CD4-positive, alpha-beta T cell treated with Interleukin-6 for 4 hours (primary cell): Measurements from ENCODE around the gene SFXN5.
"Not testable (repeated sequence)": the region's sequence is repeated elsewhere in the genome, so short reads cannot be mapped to it uniquely, and the experiment has no call there.

Experiments used
- DNase-seq: peaks from one replicate; pipeline ENCODE4 v3.0.0-alpha.2; 2020; ENCODE audit warnings: mixed read lengths

SFXN5 gene

DNA sequence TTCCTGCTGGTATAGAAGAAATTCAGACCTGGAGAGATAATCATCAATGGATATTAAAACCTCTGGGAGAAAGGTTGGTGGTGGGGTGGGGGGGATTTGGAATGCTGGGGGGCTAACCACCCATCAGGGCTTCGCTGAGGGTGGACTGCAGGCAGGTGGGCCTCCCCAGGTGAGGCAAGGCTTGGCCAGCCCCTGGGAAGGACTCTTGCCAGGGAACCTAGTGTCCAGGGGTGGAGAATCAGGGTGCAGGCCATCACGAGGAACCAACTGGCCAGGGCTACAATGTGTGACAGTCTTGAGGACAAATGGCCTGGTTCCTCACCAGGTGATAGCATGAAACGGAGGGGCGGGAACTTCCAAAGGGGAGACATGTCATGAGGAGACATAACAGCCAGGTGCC lies 29.4 kb upstream of the SFXN5 start:
- DNase-seq: no peak

DNA sequence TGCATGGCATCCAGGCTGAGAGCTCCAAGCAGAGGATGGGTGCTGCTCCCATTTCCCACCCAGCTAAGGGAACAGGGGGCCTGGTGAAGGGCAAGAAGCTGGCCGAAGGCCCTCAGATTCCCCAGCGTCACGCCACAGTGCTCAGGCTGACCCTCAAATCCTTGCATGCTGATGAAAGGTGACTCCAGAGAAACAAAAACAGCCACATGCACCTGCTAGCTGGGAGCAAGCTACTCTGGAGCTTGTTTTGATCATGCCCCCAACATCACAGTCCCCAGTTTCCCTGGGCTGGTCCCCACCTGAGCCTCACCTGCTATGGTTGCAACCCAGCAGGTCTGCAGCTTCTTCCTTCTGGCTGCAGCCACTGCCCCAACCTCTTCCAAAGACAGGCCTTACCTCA lies 28.0 kb upstream of the SFXN5 start:
- no peak for DNase-seq

DNA sequence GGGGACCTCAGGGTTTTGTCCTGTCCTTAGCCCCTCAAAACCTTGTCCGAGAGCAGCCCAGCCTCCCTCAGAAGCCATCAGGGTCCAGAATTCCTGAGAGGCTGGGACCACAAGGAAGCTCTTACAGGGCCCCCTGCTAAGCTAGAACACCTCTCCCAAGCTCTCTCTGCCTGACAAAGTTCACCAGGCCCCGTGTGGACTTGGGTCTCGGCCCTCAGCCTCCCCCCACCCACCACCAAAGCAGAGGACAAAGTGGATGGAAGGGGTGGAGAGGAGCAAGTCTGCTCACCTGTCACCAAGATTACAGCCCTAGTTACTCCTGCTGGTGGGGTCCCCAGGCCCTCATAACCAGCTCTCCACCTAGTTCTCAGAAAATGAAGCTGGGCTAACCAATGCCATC lies 24.4 kb upstream of the SFXN5 start:
- no peak for DNase-seq

DNA sequence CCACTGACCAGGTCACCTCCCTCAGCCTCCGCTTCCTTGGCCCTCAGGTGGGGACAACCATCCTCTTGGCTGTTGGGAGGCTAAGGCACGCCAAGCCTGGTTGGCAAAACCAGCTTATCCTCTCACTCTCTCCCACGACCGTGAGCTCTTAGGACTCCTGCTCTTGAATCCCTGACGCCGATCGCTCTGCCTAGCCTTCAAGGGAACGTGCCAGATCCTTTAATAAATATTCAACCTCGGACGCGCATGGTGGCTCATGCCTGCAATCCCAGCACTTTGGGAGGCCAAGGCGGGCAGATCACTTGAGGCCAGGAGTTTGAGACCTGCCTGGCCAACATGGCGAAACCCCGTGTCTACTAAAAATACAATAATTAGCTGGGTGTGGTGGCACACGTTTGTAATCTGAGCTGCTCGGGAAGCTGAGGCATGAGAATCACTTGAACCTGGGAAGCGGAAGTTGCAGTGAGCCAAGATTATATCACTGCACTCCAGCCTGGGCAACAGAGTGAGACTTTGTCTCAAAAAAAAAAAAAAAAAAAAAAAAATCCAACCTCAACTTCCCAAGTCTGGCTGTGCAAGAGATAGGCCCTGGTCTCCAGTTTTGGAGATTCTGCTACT lies 22.2 kb upstream of the SFXN5 start:
- DNase-seq: not testable (repeated sequence)

DNA sequence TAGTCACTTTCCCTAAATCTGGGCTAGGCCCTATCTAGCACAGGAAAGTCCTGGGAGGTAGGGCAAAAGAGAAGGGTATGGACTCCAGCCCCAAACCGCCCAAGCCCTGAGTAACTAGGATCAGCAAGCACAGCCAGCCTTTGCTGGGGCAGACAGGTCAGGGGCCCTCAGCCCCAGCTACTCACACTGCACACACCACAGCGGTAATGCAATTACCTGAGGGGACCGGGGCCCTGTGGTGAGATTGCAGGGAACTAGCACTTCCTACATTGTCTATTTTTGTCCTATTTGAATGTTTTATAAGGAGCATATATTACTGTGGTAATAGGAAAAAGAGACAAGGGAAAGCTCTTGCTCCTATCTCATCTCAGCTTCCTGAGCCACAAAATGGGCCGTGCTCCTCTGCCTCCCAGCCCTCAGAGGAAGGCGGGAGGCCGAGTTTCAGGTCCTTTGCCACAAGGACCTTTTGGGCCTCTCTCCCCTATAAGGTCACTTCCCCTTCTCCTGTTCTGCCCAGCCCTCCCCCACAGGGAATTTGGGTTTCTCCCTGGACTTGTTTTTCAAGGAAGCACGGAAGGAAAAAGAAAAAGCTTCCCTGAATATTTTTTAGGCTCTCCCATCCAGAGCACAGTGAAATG lies 20.8 kb upstream of the SFXN5 start:
- no peak for DNase-seq

DNA sequence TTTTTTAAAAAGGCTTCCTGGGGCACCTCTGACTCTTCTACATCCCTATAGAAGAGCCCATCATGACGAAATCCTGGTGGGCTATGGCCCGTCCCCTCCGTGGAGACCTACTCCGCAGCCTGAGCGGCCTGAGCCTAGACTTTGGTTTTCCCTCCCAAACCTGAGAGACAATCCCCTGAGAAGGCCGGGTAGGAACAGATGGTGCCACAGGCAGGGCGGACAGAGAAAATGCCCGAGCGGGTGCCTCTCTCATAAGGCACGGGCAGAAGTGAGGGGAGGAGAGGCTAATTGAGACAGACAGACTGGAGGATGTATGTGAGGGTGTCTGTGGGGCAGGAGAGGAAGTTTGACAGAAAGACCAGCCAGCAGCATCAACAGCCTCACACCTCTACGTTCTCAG lies 20.2 kb upstream of the SFXN5 start:
- DNase-seq: no peak

DNA sequence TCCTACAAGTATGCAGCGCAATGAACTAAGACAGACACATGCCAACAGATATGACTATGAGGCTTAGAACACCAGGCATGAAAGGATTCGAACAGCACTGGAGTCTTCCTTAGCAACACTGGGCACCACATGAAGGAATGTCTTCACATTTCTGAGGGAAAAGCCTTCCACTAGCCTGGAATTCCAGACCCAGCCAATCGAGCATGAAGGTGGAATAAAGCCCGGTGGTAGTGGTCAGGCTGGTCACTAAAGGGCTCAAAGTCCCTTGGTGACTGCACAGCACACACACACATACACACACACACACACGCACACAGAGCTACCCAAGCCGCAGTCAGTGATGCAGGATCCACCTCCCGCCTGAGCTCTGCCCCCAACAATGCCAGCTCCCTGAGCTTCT lies 19.7 kb upstream of the SFXN5 start:
- no peak for DNase-seq

DNA sequence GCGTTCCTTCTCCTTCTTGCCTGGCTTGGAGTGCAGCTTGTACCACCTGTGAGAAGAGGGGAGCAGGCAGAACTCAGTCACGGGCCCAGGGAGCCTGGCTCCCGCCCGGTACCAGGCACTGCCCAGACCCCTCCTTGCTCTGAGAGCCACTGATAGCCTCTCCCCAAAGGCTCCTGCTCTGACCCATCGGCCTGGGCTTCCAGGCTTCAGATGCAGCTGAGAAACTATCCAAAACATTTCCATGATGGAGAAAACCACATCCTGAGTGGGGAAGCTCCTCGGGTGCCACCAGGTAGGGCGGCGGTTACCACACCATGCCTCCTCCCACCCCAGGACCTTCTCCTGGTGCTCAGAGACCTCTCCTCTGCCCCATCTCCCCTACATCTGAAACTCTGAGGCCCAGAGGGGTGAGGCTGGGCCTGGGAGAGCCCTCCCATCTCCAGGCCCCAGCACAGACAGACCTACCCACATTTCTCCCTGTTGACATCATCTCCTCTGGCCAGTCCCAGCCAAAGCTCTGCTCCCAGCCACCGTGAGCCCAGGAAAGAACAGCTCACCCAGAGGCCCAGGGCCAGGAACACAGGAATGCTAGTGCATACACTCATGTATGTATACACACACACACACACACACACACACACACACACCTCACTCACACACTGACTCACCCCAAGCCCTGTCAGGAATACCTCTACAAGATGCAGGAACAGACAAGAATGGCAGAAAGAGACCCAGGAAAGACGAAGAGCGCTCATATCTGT lies 17.9 kb upstream of the SFXN5 start:
- no peak for DNase-seq

DNA sequence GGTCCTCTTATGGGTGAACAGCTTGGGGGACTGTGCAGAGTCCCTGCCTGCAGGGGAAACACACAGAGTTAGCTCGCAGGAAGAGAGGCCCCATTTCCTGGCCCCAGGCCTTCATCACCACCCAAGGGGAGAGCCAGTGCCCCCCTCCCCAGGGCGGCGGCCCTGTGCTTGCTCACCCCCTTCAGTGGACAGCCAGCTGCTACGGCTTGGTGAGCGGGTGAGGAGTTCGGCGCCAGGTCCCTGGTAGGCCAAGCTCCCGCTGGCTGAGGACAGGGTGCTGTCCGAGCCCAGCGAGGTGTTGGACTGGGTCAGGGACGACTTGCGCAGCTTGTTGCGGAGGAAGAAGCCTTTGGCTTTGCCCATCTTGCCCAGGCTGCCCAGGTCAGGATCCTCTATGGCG lies 17.2 kb upstream of the SFXN5 start:
- DNase-seq: no peak

DNA sequence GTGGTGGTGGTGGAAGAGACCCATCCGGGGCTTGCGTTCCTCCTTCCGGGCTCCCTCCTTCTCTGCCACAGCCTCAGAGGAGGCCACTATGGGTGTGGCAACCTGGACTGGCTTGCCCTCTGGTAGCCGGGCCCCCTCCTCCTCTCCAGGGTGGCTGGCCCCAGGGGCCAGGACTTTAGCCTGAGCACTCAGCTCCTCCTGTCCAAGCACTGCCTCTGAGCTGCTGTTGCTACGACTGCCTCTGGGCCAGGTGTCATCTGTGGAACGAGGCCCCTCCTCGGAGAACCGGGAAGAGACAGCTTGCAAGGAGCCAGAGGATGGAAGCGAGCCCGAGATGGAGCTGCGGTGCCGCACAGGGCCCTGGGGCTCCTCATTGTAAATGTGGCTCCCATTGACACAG lies 16.7 kb upstream of the SFXN5 start:
- DNase-seq: no peak

DNA sequence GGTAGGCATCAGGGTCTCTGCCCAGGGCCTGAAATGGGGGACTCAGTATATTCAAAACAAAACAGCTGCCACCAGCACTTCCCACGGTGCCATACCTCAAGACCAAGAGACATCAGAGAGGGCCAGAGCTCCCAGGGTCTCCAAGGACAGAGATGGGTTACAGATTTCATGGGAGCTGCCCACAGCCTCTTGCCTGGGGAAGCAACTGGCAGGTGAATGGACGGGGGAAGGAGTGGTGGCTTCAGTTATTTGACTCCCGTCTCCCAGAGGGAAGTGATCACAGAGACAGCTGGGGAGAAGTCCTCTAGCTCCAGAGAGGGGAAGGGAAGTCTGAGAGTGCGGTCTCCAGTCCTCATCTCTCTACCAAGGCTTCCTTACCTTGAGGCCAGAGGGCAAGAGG lies 15.8 kb upstream of the SFXN5 start:
- DNase-seq: no peak

DNA sequence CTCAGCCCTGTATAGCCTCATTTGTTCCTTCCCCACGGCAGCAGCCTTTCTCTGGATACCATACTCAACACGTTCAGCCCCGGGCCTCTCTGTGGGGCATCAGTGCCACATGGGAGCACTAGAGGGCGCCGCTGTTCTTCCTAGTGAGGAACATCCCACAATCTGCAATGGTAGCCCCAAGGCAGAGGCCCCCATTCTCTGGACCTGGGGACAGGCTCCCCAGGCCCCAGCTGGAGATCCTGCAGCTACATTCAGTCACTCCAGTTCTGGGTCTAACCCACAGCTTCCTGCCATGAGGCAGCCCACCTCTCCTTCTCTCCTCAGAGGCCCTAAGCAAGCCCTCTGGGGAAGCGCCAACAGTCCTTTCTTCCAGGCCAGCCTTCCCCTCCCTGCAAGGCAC lies 14.2 kb upstream of the SFXN5 start:
- peak; percentile 88 for DNase-seq

DNA sequence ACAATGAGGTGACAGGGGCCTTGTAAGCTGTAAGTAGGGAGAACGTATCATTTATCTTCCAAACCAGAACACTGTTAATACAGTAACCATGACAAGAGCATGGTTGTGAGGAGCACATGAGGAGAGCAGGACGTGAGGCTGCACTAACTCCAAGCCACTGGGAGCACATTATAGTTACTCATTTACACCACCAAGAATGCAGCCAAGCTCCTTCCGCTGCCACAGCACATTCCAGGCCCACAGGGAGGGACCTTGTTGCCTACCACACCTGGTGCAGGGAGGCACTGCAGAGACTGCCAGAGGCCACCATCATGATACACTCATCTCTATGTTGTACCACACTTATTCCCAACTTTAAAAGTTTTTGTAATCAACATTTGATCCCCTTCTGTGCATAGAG lies 13.5 kb upstream of the SFXN5 start:
- DNase-seq: no peak

DNA sequence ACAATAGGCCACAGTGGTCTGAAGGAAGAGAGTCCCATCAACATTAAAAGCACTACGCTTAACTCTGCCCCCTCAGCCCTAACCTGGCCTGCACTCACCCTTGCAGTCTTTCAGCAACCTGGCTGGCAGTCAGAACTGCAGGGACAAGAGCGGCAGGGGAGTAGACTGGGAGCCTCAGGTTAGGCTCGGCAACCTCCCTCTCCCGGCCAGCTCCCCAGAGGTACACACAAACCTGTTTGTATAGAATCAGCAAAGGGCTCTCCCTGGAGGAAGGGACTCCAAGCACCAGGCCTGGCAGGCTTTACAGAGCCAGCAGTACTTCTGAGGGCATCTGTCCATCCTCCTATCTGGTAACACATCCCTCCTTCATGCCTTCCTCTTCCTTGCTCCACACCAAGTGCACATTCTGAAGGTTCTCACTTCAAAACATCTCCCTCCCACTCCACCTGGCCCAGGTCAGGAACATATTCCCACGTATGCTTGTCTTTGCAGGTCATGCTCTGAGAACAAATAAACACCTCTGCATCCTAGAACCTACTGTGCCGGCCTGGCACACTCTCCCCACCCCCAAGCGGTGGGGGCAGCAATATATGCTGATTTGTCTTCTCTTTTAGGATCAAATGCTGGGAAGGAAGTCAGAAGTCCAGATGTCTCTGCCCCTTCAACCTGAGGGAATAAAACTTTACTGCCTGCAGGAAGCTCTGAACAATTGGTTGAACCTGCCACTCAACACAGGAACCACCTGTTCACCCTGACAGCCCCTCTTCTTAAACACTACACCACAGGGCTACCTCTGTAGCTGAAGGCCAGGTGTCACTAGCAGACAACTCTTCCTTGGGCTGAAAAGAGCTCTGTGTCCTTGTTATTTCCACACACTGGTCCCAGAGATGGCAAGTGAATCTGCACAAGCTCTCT lies 12.6 kb upstream of the SFXN5 start:
- DNase-seq: no peak

DNA sequence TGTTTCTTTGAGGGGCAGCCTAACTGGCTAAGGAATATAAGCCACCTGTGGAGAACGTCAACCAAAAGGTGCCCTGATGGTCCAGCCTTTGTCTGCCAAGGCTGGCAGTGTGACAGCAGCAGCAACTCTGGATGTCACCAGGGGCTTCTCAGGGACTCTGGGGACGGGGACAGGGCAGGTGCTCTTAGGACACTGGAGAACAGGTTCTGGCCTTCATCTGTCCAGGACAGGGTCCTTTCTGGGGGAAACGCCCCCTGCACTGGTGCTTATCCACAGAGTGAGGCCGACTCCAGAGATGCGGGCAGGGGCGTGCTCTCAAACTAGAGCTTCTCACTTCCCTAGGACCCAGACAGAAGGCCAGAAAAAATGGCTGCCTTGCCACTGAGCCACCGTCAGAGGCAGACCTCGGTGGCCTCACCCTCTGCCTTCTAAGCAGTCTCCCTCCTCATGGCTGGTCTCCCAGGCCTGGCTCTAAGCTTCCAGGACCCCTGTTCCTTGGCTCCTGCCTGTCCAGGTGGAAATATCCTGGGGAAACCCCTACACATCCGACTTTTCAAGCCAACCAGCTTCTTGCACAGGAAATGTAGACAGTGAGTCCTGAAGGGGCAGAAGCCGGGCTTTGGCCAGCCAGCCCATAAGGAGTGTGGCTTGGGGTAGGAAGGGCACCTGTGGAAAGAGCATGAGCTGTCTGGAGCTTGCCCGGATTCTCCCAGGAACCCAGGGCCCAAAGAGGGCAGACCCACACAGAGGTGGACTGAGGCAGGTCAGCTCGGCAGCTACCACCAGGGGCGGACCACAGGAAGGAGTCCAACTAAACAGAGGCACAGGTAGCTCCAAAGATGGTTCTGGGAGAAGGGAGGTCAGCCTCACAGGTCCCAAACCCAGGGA lies 11.3 kb upstream of the SFXN5 start:
- DNase-seq: no peak

DNA sequence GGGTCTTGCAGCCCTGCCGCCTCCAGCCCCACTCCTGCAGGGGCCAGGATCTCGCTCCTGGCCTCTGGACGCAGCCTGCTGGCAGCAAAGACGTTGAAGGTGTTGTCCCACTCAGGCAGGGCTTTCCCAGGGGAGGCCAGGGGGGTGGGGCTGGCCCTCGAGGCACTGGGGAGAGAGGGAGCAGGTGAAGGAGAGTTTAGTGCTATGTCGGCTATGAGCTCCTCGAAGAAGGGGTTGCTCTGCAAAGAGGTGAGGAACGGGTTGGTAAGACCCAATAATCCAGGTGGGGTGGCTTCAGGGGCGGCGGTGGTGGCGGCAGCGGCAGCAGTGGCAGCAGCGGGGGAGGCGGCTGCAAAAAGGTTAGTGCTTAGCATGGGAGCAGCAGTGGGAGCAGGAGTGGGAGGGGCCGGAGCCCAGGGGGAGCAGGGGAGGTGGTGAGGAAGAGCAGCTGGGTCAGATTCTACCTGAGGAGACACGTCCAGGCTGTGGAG lies 9.7 kb upstream of the SFXN5 start:
- DNase-seq: no peak

DNA sequence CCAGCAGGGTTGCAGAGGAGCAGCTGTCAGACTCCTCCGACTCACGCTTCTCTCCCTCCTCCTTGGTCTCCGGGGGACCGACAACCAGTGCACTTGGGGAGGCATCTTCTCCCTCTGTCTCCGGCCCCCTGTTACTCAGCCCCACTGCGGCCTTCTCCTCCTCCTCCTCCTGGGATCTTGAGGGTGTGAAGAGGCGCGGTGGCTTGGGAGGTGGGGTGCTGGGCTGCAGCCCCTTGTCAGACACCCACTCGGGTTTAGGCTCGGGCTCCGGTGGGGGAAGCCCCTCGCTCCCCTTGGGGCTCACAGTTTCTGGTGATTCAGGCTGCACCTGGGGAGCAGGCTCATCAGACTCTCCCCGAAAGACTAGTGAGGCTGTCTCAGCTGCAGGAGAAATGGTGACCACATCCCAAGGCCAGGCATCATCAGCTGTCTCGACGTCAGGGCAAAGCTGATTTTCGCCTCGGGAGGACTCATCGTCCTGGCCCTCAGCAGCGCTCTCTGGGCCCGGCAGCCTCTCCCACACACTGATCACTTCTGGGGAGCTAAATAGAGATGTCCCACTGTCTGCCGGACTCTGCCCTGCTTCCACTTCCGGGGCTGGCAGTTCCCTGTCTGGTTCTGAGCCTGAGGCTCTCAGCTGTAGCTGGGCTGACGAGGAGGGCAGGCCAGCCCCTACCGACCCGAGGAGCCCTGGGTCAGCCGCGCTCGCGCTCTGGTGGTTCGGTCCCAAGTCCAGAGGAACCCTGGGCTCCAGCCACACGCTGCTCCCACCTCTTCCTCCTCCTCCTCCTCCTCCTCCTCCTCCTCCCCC lies 9.0 kb upstream of the SFXN5 start:
- no peak for DNase-seq

DNA sequence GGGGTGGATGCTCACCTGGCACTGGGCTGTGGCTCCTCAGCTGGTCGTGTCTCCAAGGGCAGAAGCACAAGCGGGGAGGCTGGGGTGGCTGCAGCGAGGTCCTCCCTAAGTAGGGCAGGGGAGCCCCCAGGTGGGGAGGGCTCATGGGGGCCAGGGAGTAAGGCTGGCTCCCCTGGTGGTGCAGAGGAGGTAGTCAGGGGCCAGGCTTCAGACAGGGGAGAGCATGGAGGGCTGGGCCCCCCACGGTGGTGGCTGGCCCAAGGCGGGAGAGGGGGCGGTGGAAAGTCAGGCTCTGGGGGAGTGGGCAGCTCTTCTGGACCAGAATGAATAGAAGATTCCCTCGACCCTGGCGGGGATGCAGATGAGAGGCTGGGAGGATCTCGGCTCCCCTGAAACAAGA lies 8.1 kb upstream of the SFXN5 start:
- DNase-seq: no peak

DNA sequence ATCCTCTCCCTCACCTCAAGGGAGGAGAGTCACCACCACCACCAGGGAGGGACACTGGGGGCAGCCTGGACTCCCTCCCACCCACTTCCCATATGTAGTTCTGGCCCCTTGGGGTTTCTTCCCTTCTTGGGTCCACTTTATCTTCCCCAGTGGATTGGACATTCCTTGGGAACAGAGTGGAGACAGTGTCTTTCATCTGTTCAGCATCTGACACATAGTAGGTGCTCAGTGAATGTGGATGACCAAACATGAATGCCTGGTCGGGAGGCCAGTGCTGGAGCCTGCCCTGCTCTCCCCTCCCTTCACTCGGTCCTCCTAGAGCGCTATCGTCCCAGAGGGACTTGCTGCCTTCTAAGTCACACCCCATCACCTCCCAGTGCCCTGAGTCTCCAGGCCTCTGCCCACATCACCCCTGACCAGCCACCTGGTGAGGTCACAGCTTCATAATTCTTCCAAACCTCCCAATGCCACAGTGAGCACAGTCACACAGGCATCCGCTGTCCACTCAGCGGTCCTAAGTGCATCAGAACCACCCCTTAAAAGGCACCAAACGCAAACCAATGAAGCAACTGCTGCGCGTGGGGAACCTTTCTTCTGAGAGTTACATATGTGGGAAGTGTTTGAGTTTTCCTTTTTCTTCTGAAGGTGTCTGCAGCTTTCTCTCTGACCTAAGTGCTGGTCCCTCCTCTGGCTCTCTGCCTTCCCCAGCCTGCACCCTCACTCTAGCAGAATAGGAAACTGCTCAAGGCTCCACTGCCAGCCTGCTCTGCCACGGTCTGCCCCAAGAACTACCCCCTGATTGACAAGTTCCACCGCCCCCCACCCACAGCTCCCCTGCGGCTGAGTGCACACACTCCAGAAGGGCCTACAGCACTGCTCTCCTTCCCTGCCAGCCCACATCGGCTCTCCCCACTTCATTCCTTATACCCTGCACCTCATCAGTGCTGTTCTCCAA lies 7.2 kb upstream of the SFXN5 start:
- DNase-seq: no peak

DNA sequence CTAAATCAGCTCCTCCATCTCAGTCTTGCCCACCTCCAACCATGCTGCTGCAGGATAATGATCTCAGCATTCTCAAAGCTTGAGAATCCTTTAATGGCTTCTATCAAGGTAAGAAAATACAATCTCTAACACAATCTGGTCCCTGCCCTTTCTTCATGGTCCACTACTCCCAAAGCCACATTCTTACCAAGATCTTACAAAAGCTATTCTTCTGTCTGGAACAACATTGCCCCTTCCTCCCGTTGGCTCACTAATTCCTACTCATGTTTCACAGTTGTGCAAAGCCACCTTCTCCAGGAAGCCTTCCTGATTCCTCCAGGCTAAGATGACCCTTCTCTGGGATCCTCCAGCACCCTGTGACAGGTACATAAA lies 5.9 kb upstream of the SFXN5 start:
- DNase-seq: no peak
